IPS DF 19.7 (cell line): Measurements from ENCODE around the gene CDK3.
"Not testable (repeated sequence)": the region's sequence is repeated elsewhere in the genome, so short reads cannot be mapped to it uniquely, and the experiment has no call there.

ENCODE experiments used
- DNase-seq: peaks from one replicate; pipeline ENCODE4 v3.0.0-alpha.2; 2013; ENCODE audit warnings: low read depth, low spot score

Gene CDK3

DNA sequence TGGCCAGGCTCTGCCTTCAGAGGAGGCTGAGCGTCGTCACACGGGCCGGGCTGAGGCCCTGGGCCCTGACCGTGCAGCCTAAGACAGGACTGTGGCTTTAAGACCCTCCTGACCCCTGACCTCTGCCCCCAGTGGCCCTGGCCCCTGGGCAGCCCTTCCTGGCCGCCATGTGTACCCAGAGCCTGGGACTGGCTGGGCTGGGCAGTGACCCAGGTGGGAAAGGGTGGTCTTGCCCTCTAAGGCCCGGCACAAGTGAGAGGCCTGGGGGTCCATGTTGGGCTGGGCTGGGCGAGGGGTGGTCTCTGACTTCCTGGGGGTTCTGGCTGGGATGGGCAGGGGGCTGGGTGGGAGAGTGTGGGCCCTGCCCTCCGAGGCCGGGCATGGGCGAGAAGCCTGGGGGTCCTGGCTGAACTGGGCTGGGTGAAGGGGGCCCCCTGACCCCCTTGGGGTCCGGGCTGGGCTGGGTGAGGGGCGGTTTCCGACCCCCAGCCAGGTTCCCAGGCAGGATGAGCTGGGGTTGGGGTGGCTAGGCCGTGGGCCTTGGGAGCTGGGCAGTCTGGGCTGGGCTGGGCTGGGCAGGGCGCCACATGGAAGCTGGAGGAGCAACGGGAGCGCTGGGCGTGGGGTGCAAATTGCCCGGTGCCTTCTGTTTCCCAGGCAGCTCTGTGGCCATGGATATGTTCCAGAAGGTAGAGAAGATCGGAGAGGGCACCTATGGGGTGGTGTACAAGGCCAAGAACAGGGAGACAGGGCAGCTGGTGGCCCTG lies at the start of gene CDK3:
Gene CDK3 (plus strand): TSS at position 101 of the 767 bp plus-strand sequence. CDS start 571 bp downstream, at position 672.
- DNase-seq, result no peak

DNA sequence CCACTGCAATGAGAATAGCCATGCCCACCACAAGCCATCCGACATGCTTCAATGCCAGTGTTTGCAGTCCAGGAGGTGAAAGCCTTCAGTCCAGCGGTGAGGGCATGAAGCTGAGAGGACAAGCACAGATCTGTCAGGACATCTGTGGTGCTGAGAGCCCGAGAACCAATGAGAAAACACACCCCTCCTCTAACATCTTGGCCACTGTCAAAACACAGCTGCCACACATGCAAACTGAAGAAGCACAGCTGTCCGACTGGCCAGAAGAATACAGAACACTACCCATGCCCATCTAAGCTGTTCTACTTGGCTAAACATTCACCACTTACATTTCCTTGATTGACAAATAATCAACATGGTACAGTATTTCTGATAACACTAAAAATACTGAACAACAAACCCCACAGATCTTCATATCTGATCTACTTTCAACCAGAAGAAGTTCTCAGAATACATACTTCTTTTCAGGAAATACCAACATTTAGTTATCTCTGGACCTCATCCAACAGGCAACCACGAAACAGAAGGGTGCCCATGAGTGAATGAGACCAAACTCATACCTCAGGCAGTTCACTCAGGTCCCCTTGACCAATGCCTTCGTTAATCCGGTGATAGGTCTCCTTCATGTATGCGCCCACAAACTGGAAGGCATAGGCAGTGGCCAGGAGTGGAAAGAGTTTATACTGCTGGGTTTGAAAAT lies 49.6 kb upstream of the CDK3 start:
- DNase-seq, result no peak

DNA sequence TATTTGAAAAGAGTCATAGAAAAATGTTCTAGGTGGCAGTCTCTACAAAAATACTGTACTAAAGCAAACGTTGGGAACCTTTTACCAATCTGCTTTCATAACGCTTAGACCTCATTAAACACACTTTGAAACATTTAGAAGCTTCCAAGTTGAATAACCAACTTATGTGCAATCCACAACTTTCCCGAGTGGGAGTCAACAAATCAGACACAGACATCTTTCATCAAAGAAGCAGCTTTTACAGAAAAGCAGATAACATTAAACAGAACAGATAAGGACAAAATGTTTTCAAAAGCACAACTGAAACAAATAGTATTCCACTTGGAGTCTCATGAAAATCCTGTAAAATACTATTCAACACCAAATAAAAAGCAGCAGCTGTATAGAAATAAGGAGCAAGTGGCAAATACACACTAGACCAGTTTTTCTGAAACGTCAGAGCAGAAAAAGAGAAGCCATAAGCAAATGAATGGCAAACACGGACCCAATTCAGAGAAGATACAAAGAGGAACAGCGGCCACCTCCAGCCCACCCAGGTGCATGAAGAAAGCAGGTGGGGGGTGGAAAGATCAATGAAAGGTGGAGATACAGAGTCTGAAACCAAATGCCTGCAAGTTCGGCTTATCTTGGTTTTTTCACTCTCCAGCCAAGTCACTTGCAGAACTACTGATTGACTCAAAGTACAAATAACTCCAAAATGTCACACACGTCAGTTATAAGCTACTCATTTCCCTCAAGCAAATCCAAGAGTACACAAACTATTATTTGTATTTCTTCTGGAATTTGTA lies 41.4 kb upstream of the CDK3 start:
- DNase-seq, result no peak

DNA sequence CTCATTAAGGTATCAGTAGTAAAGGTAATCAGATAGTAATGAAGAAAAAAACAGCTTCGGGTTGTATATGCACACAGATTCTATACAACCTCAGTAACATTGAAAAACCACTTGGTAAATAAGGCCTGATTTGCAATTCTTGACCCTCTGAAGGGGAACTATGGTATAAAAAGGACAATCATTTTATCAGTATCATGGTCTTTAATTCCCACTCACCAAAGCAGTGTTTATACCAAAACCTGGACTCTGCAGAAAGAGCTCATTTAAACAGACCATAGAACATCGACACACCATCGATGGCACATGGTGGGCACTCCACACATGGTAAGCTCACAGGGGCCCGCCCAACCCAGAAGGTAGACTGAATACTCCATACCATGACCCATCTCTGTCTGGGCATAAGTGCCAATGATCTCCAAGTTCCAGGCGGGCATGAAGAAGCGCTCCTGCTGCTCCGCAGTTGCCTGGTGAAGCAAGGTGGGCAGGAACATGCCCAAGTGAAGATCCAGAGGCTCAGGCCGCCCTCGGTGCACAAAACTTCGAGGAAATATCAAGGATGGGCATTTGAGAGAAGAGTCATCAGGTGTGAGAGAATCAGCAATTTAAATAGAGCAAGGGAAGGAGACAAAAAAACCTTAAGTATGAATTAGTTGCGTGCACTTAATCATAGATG lies 40.7 kb upstream of the CDK3 start:
- DNase-seq, result no peak

DNA sequence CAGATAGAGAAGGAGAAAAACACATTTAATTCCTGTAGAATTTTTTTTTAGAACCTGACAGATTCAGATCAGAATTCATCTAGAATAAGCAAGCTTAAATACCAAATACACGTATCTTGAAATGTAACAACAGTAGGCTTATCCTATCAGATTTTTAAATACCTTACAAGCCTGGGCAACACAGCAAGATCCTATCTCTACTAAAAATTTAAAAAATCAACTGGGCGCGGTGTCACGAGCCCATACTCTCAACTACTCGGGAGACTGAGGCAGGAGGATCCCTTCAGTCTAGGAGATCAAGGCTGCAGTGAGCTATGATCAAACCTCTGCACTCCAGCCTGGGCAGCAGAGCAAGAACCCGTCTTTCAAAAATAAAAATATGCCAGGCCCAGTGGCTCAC lies 35.2 kb upstream of the CDK3 start:
- DNase-seq, result no peak

DNA sequence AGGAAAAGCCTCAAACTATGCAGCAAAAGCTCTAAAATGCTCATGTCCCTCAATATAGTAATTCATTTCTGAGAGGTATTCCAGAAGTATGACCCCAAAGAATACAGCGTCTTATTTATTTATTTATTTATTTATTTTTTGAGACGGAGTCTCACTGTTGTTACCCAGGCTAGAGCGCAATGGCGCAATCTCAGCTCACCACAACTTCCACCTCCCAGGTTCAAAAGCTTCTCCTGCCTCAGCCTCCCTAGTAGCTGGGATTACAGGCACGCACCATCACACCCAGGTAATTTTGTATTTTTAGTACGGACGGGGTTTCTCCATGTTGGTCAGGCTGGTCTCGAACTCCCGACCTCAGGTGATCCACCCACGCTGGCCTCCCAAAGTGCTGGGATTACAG lies 31.6 kb upstream of the CDK3 start:
- DNase-seq, result not testable (repeated sequence)

DNA sequence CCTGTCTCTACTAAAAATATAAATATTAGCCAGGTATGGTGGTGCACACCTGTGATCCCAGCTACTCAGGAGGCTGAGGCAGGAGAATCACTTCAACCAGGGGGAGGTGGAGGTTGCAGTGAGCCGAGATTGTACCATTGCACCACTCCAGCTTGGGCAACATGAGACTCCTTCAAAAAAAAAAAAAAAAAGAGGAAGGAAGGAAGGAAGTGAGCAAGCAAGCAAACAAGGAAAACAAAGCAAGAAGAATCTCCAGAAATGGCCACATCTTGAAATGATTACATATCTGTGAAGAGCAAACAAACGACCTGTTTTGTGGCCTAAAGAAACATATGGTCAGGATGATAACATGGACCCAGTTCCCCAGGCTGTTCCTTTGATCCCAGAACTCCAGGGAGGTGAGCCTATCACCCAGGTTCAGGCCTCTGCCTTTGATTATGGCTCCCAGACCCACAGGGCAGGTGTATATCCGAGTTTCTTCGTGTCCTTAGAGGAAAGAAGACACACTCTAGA lies 30.6 kb upstream of the CDK3 start:
- no peak for DNase-seq

DNA sequence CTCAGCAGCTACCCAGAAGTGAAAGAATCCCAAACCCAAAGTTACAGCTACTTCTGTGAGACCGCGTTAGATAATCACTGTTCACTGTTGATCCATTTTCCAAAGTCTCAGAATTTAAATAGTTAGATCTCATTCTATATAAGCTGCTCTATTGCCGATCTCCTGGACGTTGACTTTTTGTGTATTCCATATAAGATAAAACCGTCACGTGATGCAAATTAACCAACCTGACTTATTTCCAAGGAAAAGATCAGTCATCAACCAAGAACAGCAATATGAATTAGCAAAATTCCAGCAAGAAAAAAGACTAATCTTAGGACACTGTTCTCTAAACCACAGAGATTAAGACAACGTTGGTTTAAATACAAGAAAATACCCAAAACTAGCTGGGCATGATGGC lies 30.0 kb upstream of the CDK3 start:
- no peak for DNase-seq

DNA sequence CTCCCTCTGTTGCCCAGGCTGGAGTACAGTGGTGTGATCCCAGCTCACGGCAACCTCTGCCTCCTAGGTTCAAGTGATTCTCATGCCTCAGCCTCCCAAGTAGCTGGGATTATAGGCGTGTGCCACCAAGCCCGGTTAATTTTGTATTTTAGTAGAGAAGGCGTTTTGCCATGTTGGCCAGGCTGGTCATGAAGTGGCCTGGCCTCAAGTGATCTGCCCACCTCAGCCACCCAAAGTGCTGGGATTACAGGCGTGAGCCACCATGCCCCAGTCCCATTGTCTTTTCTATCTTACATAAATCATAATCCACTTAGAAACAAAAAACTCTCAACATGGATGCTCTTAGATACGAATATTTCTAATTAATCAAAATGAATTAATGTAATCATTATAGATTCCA lies 25.5 kb upstream of the CDK3 start:
- DNase-seq, result not testable (repeated sequence)

DNA sequence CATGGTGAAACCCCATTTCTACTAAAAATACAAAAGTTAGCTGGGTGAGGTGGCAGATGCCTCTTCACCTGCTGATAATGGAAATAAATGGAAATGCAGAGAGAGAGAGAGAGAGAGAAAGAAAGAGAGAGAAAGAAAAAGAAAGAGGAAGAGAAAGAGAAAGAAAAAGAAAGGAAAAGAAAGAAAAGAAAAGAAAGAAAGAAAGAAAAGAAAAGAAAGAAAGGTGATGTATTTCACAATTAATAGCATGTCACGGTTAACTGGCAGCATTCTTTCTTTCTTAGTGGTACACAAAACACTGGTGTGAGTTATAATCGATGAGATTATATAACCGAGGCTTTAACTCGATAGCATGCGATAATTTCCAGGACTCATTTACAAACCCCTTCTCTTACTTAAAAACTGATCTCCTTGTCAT lies 24.9 kb upstream of the CDK3 start:
- DNase-seq, result no peak

DNA sequence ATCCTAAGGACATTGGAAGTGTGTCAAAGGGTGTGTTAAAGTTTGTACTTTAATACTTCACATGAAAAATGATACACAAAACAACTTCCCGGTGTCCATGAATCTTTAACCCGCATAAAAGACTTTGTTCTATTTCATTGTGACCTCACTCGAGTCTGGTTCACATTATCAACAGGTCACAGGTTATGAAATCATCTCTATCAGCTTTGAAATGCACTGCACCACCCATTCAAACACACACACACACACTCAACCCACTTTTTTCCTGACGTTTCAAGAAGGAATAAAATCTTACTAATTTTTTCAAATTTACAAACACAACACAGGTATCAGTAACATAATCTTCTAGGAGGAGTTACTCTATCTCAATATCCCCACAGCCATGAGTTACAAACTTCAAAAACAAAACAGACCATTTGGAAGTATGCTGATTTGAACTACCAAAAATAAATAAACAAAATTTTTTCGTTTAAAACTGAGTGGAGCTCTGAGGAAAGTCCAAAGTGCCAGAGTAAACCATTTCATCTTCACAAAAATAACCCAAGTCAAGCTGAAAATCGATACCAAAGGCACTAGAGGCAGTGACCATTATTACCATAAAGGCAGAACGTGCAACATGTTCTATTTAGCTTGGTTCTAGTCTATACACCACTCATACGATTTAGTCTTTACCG lies 24.3 kb upstream of the CDK3 start:
- DNase-seq, result no peak

DNA sequence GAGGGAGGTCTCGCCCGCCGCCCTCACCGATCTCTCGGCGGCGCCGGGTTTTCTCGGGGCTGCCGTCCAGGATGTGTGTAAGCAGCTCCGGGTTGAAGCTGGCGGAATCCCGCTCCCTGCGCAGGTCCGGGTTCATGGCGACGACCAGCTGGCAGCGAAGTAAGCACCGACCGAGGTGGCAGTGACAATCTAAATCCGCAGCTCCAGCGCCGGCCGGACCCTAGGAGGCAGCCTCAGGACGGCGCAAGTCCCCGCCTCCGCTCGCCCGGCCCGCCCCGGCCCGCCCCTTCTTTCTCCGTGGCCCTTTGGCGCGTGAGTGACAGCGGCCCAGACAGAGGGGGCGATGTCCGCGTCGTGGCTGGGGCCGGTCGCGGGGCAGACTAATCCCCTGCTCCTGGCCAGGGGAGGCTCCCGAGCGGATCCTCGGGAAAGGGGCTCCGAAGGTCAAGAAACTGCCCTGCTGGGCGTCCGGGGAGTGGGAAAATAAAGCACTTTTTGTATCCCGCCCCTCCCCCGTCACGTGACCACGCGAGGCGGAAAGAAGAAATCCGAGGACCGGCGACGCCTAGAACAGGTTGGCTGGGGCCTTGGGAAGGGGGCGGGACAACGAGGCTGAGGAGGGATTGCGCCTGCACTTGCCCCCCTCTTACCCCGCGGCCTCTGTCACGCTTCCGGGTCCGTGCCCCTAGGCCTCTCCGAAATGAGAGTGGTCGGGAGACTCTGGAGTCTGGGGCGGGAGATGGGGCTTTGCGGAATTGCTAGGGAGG lies 21.5 kb upstream of the CDK3 start, which contains the start of the genes ACOX1 and TEN1:
Gene ACOX1 (minus strand): TSS at position 229 of the 767 bp plus-strand sequence. CDS start 93 bp downstream, at position 136.
Gene TEN1 (plus strand): TSS at position 303 of the 767 bp plus-strand sequence. CDS start 6,953 bp downstream, outside the sequence.
- DNase-seq, result peak; percentile 78

DNA sequence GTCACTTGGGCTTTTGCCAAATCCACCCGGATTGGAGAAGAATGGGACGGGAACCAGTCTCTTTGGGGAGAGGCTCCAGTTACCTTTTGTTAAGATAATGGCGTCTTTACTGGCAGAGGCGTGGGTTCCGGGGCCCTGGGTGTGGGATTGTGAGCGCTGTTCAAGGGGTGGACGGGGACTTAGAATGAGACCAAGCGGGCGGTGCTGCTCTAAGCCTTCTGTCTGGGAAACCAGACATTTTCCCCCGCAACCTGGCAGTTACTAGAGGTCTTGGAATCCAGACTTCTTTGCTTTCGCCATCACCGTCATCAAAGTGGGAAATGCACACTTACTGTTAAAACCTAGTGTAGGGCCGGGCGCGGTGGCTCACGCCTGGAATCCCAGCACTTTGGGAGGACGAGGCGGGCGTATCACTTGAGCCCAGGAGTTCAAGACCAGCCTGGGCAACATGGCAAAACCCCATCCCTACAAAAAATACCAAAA lies 20.9 kb upstream of the CDK3 start:
- no peak for DNase-seq

DNA sequence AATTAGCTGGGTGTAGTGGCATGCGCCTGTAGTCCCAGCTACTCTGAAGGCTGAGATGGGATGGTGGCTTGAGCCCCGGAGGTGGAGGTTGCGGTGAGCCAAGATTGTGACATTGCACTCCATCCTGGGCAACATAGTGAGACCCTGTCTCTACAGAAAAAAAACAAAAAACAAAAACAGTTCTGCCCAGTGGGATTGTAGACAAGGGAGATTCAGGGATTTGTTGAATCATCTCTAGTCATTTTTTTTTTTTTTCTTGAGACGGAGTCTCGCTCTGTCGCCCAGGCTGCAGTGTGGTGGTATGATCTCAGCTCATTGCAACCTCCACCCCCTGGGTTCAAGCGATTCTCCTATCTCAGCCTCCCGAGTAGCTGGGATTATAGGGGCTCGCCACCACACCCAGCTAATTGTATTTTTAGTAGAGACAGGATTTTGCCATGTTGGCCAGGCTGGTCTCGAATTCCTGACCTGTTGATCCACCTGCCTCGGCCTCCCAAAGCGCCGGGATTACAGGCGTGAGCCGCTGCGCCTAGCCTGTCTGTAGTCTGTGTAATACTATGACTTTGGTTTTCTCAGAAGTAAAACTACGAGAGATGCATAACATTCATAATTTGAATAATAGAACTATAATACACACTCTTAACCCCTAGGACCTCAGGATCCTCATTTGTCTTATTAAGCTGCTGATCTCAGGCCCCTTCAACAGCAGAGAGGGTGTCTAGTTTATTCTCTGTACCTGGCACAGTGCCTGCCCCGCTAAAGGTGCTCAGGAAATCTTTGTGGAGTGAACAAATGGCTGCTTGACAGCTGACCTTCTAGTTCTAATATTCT lies 20.3 kb upstream of the CDK3 start:
- DNase-seq, result no peak

DNA sequence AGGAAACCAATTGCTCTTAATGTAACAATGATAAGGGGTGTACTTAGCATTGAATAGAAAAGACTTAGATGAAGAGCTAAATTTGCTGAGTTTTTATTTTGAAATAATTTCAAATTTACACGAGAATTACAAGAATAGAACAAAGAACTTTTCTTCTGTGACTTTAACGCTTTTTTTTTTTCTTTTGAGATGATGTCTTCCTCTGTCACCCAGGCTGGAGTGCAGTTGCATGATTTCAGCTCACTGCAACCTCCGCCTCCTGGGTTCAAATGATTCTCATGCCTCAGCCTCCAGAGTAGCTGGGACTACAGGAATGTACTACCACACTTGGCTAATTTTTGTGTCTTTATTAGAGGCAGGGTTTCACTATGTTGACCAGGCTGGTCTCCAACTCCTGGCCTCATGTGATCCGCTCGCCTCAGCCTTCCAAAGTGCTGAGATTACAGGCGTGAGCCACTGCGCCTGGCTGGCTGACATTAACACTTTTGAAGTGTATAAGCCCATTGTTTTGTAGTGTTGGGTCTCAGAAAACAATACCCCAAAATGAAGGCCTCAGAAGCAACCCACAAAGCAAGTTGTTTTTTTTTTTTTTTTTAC lies 19.5 kb upstream of the CDK3 start:
- DNase-seq, result no peak

DNA sequence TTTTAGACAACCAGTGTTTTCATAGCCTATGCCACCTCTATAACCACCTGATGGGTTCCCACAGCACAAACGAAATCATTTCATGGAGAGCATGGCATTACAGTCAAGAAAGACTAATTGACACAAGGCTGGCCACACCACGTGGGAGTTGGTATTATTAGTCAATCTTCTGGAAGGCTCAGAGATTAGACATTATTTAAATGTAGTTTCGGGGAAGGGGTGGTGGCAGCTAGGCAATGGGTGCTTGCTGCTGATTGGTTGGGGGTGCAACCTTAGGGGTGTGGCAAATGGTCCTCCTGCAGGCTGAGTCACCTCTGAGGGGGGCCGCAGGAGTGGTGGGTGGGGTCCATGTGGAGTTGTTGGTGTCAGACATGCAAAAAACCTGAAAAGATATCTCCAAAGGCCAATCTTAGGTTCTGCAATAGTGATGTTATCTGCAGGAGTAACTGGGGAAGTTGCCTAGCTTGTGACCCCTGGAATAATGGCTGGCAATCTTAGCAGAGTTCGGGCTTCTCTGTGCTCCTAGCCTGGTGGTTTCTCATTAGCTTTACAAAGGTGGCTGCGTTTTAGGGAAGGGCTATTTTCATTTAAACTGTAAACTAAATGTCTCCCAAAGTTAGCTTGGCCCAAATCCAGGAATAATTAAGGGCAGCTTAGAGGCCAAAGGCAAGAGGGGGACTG lies 17.0 kb upstream of the CDK3 start:
- DNase-seq, result no peak

DNA sequence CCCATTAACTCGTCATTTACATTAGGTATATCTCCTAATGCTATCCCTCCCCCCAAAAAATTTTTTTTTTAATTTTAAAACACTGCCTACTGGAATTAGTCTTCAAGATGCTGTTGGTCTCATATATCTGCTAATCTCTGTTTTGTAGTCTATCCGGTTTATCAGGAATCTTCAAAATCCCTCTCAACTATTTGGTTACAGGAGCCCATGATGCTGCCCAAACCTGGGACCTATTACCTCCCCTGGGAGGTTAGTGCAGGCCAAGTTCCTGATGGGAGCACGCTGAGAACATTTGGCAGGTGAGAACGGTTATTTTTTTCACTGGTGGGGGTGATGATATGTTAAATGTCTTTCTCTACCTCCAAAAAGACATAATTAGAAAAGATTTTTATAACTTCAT lies 14.7 kb upstream of the CDK3 start:
- no peak for DNase-seq

DNA sequence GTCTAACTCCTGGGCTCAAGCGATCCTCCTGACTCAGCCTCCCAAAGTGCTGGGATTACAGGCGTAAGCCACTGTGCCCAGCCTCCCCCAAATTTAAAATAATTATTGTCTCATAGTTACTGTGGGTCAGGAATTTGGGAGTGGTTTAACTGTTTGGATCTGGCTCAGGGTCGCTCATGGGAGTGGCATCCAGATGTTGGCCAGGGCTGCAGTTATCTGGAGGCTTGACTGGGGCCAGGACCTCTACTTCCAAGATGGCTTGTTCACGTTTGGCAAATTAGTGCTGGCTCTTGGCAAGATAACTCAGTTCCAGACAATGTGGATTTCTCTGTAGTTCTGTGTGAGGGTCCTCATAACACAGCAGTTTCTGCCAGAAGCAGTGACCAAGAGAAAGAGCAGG lies 13.6 kb upstream of the CDK3 start:
- DNase-seq, result no peak
